Measurements from ENCODE around the gene NARS2.

DNA sequence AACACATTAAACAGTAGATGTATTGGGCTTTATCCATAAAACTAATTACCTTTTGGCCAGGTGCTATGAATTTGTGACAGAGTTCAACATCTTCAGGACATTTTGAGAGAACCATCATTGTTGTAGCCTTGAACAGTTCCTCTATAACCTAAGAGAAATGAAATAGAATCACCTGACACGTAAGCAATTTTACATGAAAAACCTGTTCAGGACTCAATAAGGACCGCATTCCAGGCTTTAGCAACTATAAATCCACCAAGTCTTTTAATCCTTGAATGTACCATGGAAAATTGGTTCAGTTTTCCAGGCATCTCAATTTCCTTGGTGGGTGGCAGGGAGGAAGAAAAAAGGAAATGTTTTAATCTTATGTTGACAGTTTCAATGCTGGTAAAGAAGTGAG is 96.1 kb downstream of the NARS2 start:
- TF ChIP-seq, protein P1, sequence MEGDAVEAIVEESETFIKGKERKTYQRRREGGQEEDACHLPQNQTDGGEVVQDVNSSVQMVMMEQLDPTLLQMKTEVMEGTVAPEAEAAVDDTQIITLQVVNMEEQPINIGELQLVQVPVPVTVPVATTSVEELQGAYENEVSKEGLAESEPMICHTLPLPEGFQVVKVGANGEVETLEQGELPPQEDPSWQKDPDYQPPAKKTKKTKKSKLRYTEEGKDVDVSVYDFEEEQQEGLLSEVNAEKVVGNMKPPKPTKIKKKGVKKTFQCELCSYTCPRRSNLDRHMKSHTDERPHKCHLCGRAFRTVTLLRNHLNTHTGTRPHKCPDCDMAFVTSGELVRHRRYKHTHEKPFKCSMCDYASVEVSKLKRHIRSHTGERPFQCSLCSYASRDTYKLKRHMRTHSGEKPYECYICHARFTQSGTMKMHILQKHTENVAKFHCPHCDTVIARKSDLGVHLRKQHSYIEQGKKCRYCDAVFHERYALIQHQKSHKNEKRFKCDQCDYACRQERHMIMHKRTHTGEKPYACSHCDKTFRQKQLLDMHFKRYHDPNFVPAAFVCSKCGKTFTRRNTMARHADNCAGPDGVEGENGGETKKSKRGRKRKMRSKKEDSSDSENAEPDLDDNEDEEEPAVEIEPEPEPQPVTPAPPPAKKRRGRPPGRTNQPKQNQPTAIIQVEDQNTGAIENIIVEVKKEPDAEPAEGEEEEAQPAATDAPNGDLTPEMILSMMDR (IDR thresholded peaks at IDR 0.05; ENCODE audit: low read length), result no peak
- TF ChIP-seq EZH2 (IDR thresholded peaks at IDR 0.05; ENCODE audit: borderline replicate concordance, low read length), result no peak
